Adrenal gland (tissue), 5 donors: ENCODE measurements around the gene FCHSD2.

Source experiments
- CTCF ChIP-seq, 6 experiments: fragments of 450-650 bp in 4 of 6; fragments of 200-600 bp in 2 of 6; sonication (generic) in 1 of 6; IDR thresholded peaks; 1 replicate in 5 of 6; 2 replicates in 1 of 6; pipeline versions ENCODE4 v1.5.1 to v1.8.0; 2016 to 2021; ENCODE audit warnings: antibody characterized with exemption in 6 of 6, mild to moderate bottlenecking in 2 of 6, moderate library complexity in 1 of 6
- POLR2A ChIP-seq, 2 donors: fragments of 450-650 bp; IDR thresholded peaks; one replicate each; pipeline ENCODE4 v1.6.1; 2017; ENCODE audit warnings: antibody characterized with exemption in 2 of 2, mild to moderate bottlenecking in 2 of 2, moderate library complexity in 1 of 2
- donor health status: DM: no; HTN: no; CAD: no.

GRCh38 chr11:72840780-72841179, 301.3 kb downstream of the FCHSD2 start:
- no peak for TF ChIP-seq CTCF (IDR thresholded peaks at IDR 0.05)
- TF ChIP-seq POLR2A (IDR thresholded peaks at IDR 0.05) = no peak
